Ectodermal cell (in vitro differentiated cells): Measurements from ENCODE around the gene AUTS2.

Experiments
- H3K27ac ChIP-seq: 2 replicates; pipeline ENCODE4 v1.7.0; 2013; ENCODE audit warnings: mild to moderate bottlenecking, low read depth, low read length; ENCODE audit not compliant: insufficient read depth, poor library complexity, severe bottlenecking
- H3K27me3 ChIP-seq: 2 replicates; pipeline ENCODE4 v1.7.0; 2013; ENCODE audit warnings: mild to moderate bottlenecking, low read length; ENCODE audit not compliant: insufficient read depth, control insufficient read depth, poor library complexity, severe bottlenecking
- H3K36me3 ChIP-seq: one replicate; pipeline ENCODE4 v1.7.0; 2013; ENCODE audit warnings: low read length; ENCODE audit not compliant: control insufficient read depth, insufficient read depth
- H3K4me1 ChIP-seq: one replicate; pipeline ENCODE4 v1.7.0; 2013; ENCODE audit warnings: low read length; ENCODE audit not compliant: control insufficient read depth, insufficient read depth
- H3K4me3 ChIP-seq: 2 replicates; pipeline ENCODE4 v1.7.0; 2013; ENCODE audit warnings: low read depth, low read length, control low read depth; ENCODE audit not compliant: insufficient read depth
- H3K9me3 ChIP-seq: 2 replicates; pipeline ENCODE4 v1.7.0; 2013; ENCODE audit warnings: mild to moderate bottlenecking, low read length, moderate library complexity; ENCODE audit not compliant: control insufficient read depth
- WGBS, 2 experiments: methylation state at CpG; one replicate each; pipeline ENCODE4 v1.1.7; 2013; ENCODE audit warnings: missing lambda C conversion rate in 2 of 2; 5-methylcytosine and 5-hydroxymethylcytosine counted together

AUTS2 gene

DNA sequence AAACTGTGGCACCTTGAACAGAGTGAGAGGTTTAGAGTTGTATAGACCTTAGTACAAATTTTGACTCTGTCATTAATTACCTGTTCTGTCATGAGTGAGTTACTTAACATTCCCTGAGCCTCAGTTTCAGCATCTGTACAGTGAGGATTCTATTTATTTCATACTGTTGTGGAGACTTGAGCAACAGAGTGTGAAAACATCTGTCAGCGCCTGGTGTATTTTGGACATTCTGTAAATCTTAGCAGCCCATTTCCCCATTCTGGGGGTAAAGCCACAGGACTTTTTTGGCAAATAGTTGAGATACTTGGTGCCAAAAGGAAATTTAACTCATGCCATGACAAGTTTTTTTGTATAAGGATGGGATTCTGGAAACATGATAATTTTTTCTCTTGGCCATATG lies 94.8 kb downstream of the AUTS2 start:
- H3K36me3 ChIP-seq: no peaks in the 10 kb centered on the region
- WGBS, 2 experiments: 83 to 95% methylated on average over 1 of the region's 1 CpG
- H3K9me3 ChIP-seq: no peaks in the 10 kb centered on the region
- H3K27me3 ChIP-seq: no peaks in the 10 kb centered on the region
- no peaks in the 10 kb centered on the region for H3K4me1 ChIP-seq
- H3K4me3 ChIP-seq: no peak overlapping the region
- H3K27ac ChIP-seq: no peak overlapping the region

DNA sequence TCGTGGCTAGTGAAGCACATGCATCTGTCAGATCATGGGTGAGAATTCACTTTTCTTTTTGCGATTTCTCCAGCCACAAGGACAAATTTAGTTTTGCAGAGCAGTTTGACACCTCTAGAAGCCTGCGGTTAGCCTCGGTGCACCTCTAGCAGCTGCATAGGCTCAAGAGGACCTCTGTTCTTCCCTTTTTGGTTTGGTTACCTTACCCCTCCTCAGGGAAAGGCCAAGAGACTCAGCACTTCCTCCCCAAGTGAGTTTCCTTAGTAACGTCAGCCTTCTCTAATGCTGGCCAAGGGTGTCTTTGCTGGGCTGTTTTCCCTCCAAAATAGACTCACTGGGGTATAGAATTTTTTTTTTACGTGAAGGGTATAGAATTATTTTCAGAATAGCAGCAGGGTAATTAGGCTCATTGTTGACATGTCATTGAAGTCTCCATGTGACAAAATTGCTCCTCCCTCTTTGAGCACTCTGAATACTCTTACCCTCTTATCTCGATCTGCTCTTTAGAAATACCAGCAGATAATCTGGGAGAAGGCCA lies 97.8 kb downstream of the AUTS2 start:
- H3K4me3 ChIP-seq: no peak overlapping the region
- H3K27ac ChIP-seq: no peak overlapping the region
- H3K4me1 ChIP-seq: no peaks in the 10 kb centered on the region
- 69 to 75% methylated on average over 7 of the region's 7 CpGs for WGBS, 2 experiments
- H3K27me3 ChIP-seq: no peaks in the 10 kb centered on the region
- H3K36me3 ChIP-seq: no peaks in the 10 kb centered on the region
- no peaks in the 10 kb centered on the region for H3K9me3 ChIP-seq

- H3K27me3 ChIP-seq: no peaks in the 10 kb centered on the region
- 75 to 96% methylated on average over 4 to 5 of the region's 5 CpGs for WGBS, 2 experiments
Observed at GRCh38 chr7:69696686-69697685, 98.7 kb downstream of the AUTS2 start.

DNA sequence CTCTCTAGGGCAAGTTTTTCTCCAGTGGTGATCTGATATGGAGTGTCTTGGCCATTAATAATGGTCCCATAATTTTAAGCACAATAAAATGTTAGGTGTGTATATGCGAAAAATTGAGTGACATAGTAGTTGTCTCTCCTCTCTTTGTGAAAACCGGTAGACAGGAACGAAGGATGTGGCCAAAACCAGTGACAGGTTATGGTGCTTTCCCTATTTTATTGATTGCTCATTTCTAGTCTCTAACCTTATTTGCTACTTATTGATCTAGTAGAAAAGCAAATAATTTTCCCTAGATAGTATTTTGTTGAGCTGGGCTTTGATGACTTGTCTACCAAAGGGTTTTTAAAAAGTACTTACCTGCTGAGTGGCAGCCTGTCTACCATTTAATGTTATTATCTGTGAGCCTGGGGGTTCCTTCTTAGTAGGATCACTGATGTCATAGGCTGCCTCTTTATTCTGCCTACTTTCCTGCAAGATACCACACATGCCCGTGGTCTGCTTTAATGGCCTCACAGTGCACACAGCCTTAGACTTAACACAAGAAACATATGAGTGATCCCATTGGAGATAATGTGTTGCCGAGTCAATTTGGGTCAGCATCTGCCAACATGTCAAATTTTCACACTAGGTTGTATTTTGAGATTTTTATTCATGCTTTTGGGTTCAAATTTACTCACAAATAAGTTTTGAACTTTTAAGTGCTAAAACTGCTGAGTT lies 100.0 kb downstream of the AUTS2 start:
- WGBS, 2 experiments: 83 to 85% methylated on average over 5 of the region's 5 CpGs
- H3K9me3 ChIP-seq: no peaks in the 10 kb centered on the region
- H3K4me3 ChIP-seq: no peak overlapping the region
- no peaks in the 10 kb centered on the region for H3K27me3 ChIP-seq
- H3K4me1 ChIP-seq: no peaks in the 10 kb centered on the region
- no peak overlapping the region for H3K27ac ChIP-seq
- H3K36me3 ChIP-seq: no peaks in the 10 kb centered on the region

More at GRCh38 chr7:69696686-69697685, 98.7 kb downstream of the AUTS2 start:
- Histone ChIP-seq H3K36me3 (no peaks in the 10 kb centered on the region), H3K4me1 (no peaks in the 10 kb centered on the region), H3K27ac (no peak overlapping the region), H3K9me3 (no peaks in the 10 kb centered on the region), H3K4me3 (no peak overlapping the region)

DNA sequence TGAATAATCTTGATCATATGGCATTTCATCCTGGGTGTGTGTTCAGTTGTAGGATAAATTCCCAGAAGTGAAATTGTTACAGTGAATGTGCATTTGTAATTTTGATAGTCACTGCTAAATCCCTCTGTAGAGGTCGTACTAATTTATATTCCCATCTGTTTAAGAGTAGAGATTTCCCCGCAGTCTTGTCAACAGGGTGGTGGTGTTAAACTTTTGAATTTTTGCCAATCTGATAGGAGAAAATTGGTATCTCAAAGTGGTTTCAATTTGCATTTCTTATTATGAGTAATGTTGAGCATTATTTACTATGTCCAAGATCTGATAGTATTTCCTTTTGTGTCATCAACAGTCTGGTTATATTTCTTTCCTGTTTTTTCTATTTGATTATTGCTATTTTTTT lies 101.7 kb downstream of the AUTS2 start:
- H3K9me3 ChIP-seq: no peaks in the 10 kb centered on the region
- no peak overlapping the region for H3K27ac ChIP-seq
- H3K4me3 ChIP-seq: no peak overlapping the region
- no peaks in the 10 kb centered on the region for H3K36me3 ChIP-seq
- 95 to 97% methylated on average over 2 of the region's 2 CpGs for whole genome bisulfite sequencing, 2 experiments
- H3K27me3 ChIP-seq: no peaks in the 10 kb centered on the region
- H3K4me1 ChIP-seq: no peaks in the 10 kb centered on the region

DNA sequence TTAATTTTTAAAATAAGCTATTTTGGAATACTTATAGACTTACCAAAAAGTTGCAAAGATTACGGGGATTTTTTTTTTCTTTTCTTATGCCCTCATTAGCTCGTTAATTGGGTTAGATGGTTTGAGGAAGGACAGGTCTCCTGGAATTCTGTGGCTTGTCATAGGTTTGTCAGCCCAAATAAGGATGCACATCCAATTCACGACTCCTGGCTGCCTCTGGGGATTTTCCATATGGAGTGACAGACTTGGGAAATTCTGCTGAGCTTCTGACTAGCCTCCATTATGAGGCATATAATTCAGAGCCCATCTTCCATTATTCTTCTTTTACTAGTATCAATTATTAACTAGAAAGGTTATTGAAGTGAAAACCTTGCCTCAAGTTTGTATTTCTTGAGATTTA lies 102.1 kb downstream of the AUTS2 start:
- Histone ChIP-seq H3K27ac (no peak overlapping the region), H3K27me3 (no peaks in the 10 kb centered on the region), H3K4me3 (no peak overlapping the region), H3K36me3 (no peaks in the 10 kb centered on the region), H3K4me1 (no peaks in the 10 kb centered on the region), H3K9me3 (no peaks in the 10 kb centered on the region)
- WGBS, 2 experiments: 89 to 93% methylated on average over 3 of the region's 3 CpGs

DNA sequence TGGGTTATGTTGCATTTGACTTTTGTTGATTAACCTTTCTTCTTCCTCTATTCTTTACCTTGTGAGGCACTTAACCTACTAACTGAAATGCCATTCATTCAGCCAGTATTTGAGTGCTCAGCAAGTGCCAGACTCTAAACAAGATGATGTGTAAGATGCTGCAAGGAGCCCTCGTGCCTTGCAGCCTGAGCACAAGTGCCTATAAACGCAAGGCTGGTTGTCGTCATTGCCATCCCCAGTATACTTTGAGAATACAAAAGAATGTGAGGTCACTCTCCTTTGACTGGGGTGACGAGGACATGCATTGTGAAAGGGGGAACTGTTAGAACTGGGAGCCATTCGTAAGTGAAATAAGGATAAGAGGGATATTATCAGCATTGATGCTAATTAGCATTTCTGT lies 103.0 kb downstream of the AUTS2 start:
- WGBS, 2 experiments: 77 to 79% methylated on average over 5 of the region's 5 CpGs
- H3K9me3 ChIP-seq: no peaks in the 10 kb centered on the region
- peaks cover under 1% of the 10 kb centered on the region for H3K4me1 ChIP-seq
- H3K4me3 ChIP-seq: no peak overlapping the region
- H3K27ac ChIP-seq: no peak overlapping the region
- no peaks in the 10 kb centered on the region for H3K36me3 ChIP-seq
- no peaks in the 10 kb centered on the region for H3K27me3 ChIP-seq

DNA sequence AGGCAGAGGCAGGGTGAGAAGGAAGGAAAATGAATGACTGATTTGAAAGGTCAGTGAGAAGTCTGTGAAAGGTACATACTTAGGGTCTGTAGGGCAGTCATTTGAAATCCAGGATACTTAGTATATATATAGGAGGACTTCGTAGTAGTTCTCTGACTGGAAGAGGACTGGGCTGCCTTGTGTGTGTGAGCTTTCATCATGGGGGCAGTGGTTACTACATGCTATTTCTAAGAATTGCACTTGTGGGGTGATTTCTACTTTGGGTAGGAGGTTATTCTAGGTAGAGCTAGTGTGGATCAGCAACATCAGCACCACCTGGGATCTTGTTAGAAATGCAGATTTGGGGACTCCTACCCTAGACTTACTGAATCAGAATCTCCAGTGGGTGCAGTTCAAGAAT lies 104.1 kb downstream of the AUTS2 start:
- no peaks in the 10 kb centered on the region for H3K9me3 ChIP-seq
- no peaks in the 10 kb centered on the region for H3K36me3 ChIP-seq
- 100% methylated on average over 1 of the region's 1 CpG for WGBS, 2 experiments
- no peak overlapping the region for H3K4me3 ChIP-seq
- H3K4me1 ChIP-seq: peaks cover 9% of the 10 kb centered on the region
- no peaks in the 10 kb centered on the region for H3K27me3 ChIP-seq
- no peak overlapping the region for H3K27ac ChIP-seq

DNA sequence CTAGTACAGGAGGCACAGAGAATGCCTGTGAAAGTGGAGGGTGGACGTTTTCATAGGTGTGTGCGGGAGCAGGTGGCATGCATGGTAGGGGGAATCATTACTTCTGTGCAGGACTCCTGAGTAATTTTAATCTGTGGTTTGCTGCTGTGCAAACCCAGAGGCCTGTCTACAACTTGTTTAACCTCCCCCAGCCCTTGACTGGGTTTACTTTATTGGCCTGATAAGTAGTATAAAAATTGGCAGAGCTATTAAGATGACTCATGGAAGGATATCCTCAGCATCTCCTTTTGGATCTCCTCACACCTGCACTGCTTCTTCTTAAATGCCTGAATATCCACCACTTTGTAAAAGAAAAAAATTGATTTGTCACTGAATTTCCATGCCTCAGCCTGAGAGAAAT lies 104.8 kb downstream of the AUTS2 start:
- no peaks in the 10 kb centered on the region for H3K27me3 ChIP-seq
- H3K36me3 ChIP-seq: no peaks in the 10 kb centered on the region
- H3K9me3 ChIP-seq: no peaks in the 10 kb centered on the region
- peaks cover 9% of the 10 kb centered on the region for H3K4me1 ChIP-seq
- no peak overlapping the region for H3K4me3 ChIP-seq
- 42 to 50% methylated on average over 2 of the region's 2 CpGs for WGBS, 2 experiments
- no peak overlapping the region for H3K27ac ChIP-seq

GRCh38 chr7:69706070-69706469 lies 107.8 kb downstream of the AUTS2 start:
- Histone ChIP-seq H3K27ac (no peak overlapping the region), H3K4me3 (no peak overlapping the region), H3K36me3 (no peaks in the 10 kb centered on the region), H3K4me1 (peaks cover 20% of the 10 kb centered on the region), H3K27me3 (no peaks in the 10 kb centered on the region), H3K9me3 (no peaks in the 10 kb centered on the region)
- WGBS, 2 experiments: 86 to 91% methylated on average over 2 of the region's 2 CpGs
